Left renal pelvis (tissue), 4 donors: ENCODE results near the gene DYRK4. TPM values are rescaled to one million over a fixed set of nuclear protein-coding genes. Genes with fewer than 3 reads are reported as not detected.
A peak's percentile ranks its signal among the peaks of the same experiment; 100 is the strongest.

Source experiments
- DNase-seq, 4 donors: peaks; one replicate each; pipeline ENCODE4 v3.0.0-alpha.2; 2013; ENCODE audit warnings: low read depth in 4 of 4, low spot score in 3 of 4
- polyA plus RNA-seq, 4 donors: library from polyadenylated mRNA; unstranded; fragments of 120-200 nt; gene quantifications; one replicate each; pipeline ENCODE4 v1.2.1, GENCODE V29; 2013; ENCODE audit not compliant: insufficient read length in 4 of 4

Gene DYRK4
- polyA plus RNA-seq, 4 donors, result 37.4 to 59.5 (median 52.4) TPM

DNA sequence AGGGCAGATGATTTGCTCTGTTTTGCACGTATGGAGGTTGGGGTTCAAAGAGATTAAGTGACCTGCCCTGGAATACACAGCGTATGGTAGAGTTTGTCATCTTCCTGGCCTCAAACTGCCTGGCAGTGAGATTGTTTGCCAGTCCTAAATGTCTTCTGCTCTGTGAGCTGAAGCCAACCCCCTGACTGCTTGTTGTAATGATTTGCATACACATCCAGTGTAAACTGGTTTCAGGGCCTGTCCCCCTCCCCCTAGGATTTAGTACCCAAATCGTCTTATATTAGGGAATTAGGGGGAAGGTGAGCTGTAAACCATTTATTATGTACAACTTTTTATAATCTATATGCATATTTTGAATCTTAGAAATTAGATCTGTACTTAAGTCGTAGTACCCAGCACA, 48.5 kb downstream of the DYRK4 start:
- DNase-seq, result no peak

DNA sequence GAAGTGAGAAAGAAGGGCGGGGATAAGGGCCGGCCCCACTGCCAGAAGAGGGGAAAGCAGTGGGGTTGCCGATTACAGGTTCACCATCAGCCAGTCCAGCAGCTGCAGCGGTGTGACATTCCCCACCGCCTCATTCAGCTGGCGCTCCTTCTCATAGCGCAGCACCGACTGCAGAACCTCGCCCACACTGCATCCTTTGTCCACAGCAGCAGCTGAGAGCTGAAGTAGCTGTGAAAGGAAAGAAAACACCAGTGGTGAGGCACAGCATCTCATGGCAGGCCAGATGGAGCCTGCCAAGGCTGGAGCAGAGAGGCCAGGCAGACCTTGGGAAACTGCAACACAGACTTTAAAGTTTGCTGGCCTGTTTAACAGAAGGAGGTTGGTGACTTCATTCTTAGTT, 53.7 kb downstream of the DYRK4 start:
- no peak for DNase-seq

GRCh38 chr12:4621511-4621910, 59.5 kb downstream of the DYRK4 start:
- no peak for DNase-seq

GRCh38 chr12:4626543-4626942, 64.5 kb downstream of the DYRK4 start:
- no peak for DNase-seq

- no peak for DNase-seq
Observed at GRCh38 chr12:4628406-4628805, 66.4 kb downstream of the DYRK4 start.

DNA sequence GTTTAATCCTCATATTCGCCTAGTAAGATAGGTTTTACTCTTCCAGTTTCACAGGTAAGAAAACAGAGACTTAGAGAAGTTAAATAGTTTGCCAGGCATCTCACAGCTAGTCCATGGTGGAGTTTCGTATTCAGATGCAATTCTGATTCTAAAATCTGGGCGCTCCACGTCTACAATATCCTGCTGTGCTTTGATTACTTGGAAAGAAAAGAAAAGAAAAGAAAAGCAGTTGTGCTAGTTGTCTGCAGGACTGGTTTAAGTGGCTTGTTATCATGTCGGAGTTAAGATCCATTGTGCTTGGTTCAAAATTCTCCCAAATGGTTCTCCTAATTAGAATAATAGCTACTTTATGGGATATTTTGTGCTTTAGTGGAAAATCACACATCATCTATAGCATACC, 68.3 kb downstream of the DYRK4 start:
- DNase-seq, result no peak

DNA sequence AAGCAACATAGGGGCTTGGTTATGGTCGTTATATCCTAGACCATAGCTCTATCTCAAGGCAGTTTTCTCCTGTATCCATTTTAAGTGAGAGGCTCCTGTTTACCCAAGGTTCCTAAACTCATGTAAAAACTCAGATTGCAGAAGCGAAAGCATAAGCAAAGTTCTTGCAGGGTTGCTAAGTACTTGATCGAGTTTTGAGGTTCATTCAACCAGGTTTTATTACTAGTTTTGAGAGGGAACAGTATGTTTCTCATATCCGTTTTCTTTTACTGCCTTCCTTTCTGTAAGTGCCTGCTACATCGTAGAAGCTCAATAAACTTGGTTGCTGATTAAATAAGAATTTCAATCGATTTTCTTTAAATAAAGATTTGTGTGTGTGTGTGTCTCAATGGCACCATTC, 81.7 kb downstream of the DYRK4 start:
- DNase-seq, result no peak

GRCh38 chr12:4645023-4645422, 83.0 kb downstream of the DYRK4 start:
- no peak for DNase-seq

DNA sequence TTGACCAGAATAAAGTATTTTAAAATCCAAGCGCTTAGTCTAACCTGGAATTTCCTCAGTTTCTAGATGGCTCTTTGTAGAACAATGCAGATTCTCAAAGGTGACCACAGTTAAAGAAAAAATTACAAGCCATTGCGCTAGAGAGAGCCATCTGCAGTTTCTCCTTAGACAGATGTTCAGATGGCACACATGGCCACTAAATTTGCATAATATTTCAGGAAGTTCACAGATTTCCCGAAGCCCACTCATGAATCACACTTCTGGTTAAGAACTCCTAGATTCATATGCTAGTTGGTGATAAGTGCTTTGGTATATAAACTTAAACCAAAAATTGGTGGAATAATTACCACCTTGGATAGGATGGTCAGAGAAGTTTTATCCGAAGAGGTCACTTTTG, 86.1 kb downstream of the DYRK4 start:
- DNase-seq, result no peak

DNA sequence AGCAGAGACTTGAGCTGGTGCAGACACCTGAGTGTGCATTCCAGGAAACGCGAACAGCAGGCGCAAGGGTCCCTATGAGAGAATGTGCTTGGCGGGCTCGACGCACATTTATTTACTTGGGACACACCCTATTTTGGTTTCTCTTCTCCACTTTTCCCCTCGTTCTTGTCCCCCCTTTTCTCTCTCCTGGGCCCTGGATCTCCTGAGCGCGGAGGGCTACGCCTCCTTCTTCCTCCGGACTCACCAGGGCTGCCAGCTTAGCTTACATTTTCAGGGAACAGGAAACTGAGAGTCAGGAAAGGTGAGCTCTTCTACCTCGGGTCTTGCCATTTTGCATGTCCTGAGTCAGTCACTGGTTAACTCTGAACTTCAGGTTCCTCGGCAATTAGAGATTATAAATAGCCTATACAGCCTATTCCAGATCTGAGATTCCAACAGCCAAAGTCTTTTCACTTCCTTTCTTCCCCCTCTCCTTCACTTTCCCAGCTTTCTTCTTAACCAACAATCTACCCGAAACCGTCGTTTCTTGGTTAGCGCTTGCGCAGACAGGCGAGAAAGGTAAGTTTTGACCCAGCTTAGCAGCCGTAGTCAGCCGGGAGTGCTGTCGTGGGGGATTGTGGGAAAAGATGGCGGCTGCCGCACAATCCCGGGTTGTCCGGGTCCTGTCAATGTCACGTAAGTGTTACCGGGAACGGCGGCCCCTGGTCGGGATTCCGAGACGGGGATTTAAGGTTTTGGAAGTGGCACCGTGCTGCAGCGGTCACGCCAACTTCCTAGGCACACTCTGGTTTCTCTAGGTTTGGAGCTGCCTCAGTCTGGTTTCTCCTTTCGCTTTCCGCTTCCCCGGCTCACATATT, 86.7 kb downstream of the DYRK4 start, which contains the start of the genes AKAP3 and NDUFA9:
Gene AKAP3, minus strand, starts transcription at position 551 of the 857 bp plus-strand sequence. CDS start 10,855 bp downstream, outside the sequence.
Gene NDUFA9, plus strand, starts transcription at position 614 of the 857 bp plus-strand sequence. Its CDS starts 13 bp downstream, at position 627.
- DNase-seq, result peak; percentile 71 to 88 (median 77)

GRCh38 chr12:4649358-4649661, 87.3 kb downstream of the DYRK4 start:
- no peak for DNase-seq

GRCh38 chr12:4653257-4653656, 91.2 kb downstream of the DYRK4 start:
- no peak for DNase-seq

GRCh38 chr12:4653691-4654090, 91.7 kb downstream of the DYRK4 start:
- DNase-seq, result no peak

Other genes with a start within 250 kb of the DYRK4 start
- 10 to 100 TPM in 1 of 4 donors, 1 to 10 TPM in 3; 5.0 to 10.0 (median 8.4) TPM for gene TIGAR, start 241.0 kb upstream of the DYRK4 start, polyA plus RNA-seq
- under 1 TPM in 2 of 4 donors, not detected in 2; 0.05 to 0.06 TPM for gene FGF23, start 182.5 kb upstream of the DYRK4 start, polyA plus RNA-seq
- gene FGF6, start 116.4 kb upstream of the DYRK4 start, polyA plus RNA-seq, result not detected
- 10 to 100 TPM; 19.5 to 33.9 (median 27.7) TPM for gene RAD51AP1, start 23.3 kb upstream of the DYRK4 start, polyA plus RNA-seq
- gene AKAP3, start 86.8 kb downstream of the DYRK4 start, polyA plus RNA-seq, result 1 to 10 TPM; 1.4 to 6.5 (median 4.3) TPM
- 100 to 1,000 TPM in 3 of 4 donors, 10 to 100 TPM in 1; 67.3 to 121 (median 115) TPM for gene NDUFA9, start 86.9 kb downstream of the DYRK4 start, polyA plus RNA-seq
- gene GALNT8, start 158.2 kb downstream of the DYRK4 start, polyA plus RNA-seq, result 1 to 10 TPM; 2.7 to 5.3 (median 3.1) TPM